Thoracic aorta (tissue), 2 donors: Measurements from ENCODE around the gene FPR2. TPM values are rescaled to one million over a fixed set of nuclear protein-coding genes. Genes with fewer than 3 reads are reported as not detected.
A peak's percentile ranks its signal among the peaks of the same experiment; 100 is the strongest.
"Not testable (repeated sequence)": the region's sequence is repeated elsewhere in the genome, so short reads cannot be mapped to it uniquely, and the experiment has no call there.

Experiments
- ATAC-seq: fragments of 150-250 bp; one replicate; pipeline ENCODE4 v1.8.0; 2017; ENCODE audit warnings: low read depth; ENCODE audit not compliant: insufficient number of reproducible peaks, low FRiP score
- DNase-seq: peaks from one replicate; pipeline ENCODE4 v3.0.0-alpha.2; 2020; ENCODE audit warnings: low spot score
- H3K27ac ChIP-seq, 2 donors: fragments of 200-600 bp; sonication (generic); 1 replicate in 1 of 2; 2 replicates in 1 of 2; pipeline ENCODE4 v1.5.1; 2016; ENCODE audit warnings: mild to moderate bottlenecking in 2 of 2, moderate library complexity in 2 of 2
- H3K27me3 ChIP-seq: fragments of 200-600 bp; sonication (generic); replicated peaks from 2 replicates; pipeline ENCODE4 v1.6.0; 2016; ENCODE audit warnings: mild to moderate bottlenecking; ENCODE audit not compliant: insufficient read depth
- H3K36me3 ChIP-seq: fragments of 200-600 bp; sonication (generic); one replicate; pipeline ENCODE4 v1.5.1; 2016
- H3K4me1 ChIP-seq, 2 donors: fragments of 200-600 bp; sonication (generic); 1 replicate in 1 of 2; 2 replicates in 1 of 2; pipeline versions ENCODE4 v1.5.1 to v1.6.0; 2016; ENCODE audit warnings: low read depth in 2 of 2, mild to moderate bottlenecking in 1 of 2; ENCODE audit not compliant: control insufficient read depth in 1 of 2
- H3K4me3 ChIP-seq: fragments of 200-600 bp; sonication (generic); 2 replicates; pipeline ENCODE4 v1.5.1; 2016; ENCODE audit warnings: mild to moderate bottlenecking
- H3K9me3 ChIP-seq: fragments of 200-600 bp; sonication (generic); 2 replicates; pipeline ENCODE4 v1.5.1; 2016
- total RNA-seq, 2 donors: library from RNA; depleted of rRNA; stranded (reverse); fragments of >200 nt; gene quantifications; one replicate each; pipeline versions ENCODE4 v1.1.0 to v1.2.3, GENCODE V29; 2016
- TF ChIP-seq, protein P1 (sequence below): fragments of 200-600 bp; sonication (generic); IDR thresholded peaks from one replicate; pipeline ENCODE4 v1.5.1; 2019; ENCODE audit warnings: antibody characterized with exemption

Gene FPR2
- total RNA-seq, 2 donors from 2014 or later = 2.2 to 5.9 TPM

DNA sequence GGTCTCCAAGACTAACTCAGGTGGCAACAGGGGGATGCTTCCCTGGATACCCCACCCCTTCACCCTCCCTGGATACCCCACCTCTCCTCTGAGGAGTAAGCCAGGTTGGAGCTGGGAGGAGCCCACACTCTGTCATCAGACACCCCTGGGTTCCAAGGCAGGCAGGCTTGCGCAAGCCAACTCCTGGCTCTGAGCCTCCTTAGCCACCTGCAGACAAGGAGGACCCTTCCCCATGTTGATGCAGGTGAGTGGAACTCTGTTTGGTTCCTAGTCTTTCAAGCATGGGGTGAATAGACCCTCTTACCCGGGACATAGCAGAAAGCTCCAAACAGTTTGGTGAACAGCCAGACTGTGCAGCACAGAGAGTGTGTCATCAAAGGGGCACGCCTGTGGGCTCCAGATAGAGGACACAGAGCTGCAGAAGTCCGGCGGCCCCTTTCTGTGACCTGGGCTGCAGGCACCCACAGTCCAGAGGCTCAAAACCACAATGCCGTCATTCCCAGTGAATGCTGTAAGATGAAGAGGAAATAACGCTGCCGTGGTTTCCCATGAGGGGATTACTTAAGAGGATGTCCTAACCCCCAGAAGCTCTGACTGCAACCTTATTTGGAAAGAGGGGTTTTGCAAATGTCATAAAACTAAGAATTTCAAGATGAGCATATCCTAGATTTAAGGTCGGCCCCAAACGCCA is 25.1 kb upstream of the FPR2 start:
- H3K27ac ChIP-seq = no peak overlapping the region
- H3K27me3 ChIP-seq = no peaks in the 10 kb centered on the region
- H3K4me3 ChIP-seq = no peak overlapping the region
- TF ChIP-seq, protein P1, sequence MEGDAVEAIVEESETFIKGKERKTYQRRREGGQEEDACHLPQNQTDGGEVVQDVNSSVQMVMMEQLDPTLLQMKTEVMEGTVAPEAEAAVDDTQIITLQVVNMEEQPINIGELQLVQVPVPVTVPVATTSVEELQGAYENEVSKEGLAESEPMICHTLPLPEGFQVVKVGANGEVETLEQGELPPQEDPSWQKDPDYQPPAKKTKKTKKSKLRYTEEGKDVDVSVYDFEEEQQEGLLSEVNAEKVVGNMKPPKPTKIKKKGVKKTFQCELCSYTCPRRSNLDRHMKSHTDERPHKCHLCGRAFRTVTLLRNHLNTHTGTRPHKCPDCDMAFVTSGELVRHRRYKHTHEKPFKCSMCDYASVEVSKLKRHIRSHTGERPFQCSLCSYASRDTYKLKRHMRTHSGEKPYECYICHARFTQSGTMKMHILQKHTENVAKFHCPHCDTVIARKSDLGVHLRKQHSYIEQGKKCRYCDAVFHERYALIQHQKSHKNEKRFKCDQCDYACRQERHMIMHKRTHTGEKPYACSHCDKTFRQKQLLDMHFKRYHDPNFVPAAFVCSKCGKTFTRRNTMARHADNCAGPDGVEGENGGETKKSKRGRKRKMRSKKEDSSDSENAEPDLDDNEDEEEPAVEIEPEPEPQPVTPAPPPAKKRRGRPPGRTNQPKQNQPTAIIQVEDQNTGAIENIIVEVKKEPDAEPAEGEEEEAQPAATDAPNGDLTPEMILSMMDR = no peak
- no peak for ATAC-seq
- H3K4me1 ChIP-seq = no peaks in the 10 kb centered on the region
- peak; percentile 41 for DNase-seq
- no peaks in the 10 kb centered on the region for H3K36me3 ChIP-seq
- H3K9me3 ChIP-seq = no peaks in the 10 kb centered on the region

DNA sequence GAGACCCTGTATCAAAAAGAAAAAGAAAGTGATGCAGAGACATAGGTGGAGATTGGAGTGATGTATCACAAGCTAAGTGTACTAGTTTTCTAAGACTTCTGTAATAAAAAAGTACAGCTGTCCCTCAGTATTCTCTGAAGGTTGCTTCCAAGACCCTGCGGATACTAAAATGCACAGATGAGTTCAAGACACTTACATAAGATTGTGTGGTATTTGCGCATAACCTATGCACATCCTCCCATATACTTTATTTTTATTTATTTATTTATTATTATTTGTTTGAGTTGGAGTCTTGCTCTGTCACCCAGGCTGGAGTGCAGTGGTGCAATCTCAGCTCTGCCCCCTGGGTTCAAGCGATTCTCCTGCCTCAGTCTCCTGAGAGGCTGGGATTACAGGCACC is 23.6 kb upstream of the FPR2 start:
- Histone ChIP-seq H3K4me1 (no peaks in the 10 kb centered on the region), H3K27me3 (no peaks in the 10 kb centered on the region), H3K9me3 (no peaks in the 10 kb centered on the region), H3K4me3 (no peak overlapping the region), H3K36me3 (no peaks in the 10 kb centered on the region), H3K27ac (no peak overlapping the region)
- TF ChIP-seq, protein P1 = no peak
- ATAC-seq = no peak
- no peak for DNase-seq

DNA sequence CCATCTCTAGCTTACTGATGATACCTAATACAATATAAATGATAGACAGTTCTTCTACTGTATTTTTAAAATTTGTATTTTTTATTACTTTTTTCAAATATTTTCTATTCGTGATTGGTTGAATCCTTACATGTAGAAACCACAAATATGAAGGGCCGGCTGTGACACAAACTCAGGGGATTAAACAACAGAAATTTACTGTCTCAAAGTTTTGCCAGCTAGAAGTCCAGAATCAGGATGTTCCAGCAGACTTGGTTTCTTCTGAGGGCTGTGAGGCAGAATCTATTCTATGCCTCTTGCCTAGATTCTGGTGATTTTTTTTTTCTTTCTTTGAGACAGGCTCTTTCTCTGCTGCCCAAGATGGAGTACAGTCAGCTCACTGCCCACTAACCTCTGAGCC is 23.1 kb upstream of the FPR2 start:
- Histone ChIP-seq H3K4me1 (no peaks in the 10 kb centered on the region), H3K27ac (no peak overlapping the region), H3K27me3 (no peaks in the 10 kb centered on the region), H3K36me3 (no peaks in the 10 kb centered on the region), H3K9me3 (no peaks in the 10 kb centered on the region), H3K4me3 (no peak overlapping the region)
- TF ChIP-seq, protein P1 = no peak
- DNase-seq = no peak
- no peak for ATAC-seq

DNA sequence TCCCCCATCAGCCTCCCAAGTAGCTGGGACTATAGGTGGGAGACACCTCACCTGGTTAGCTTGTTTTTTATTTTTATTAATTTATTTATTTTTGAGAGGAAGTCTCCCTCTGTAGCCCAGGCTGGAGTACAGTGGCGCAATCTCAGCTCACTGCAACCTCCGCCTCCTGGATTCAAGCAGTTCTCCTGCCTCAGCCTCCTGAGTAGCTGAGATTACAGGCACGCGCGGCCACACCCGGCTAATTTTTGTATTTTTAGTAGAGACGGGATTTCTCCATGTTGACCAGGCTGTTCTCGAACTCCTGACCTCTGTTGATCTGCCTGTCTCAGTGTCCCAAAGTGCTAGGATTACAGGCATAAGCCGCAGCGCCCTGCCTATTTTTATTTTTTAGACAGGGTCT is 22.5 kb upstream of the FPR2 start:
- H3K36me3 ChIP-seq, ATAC-seq, H3K4me3 ChIP-seq, H3K27ac ChIP-seq, H3K9me3 ChIP-seq, DNase-seq, H3K4me1 ChIP-seq, H3K27me3 ChIP-seq: not testable (repeated sequence)

DNA sequence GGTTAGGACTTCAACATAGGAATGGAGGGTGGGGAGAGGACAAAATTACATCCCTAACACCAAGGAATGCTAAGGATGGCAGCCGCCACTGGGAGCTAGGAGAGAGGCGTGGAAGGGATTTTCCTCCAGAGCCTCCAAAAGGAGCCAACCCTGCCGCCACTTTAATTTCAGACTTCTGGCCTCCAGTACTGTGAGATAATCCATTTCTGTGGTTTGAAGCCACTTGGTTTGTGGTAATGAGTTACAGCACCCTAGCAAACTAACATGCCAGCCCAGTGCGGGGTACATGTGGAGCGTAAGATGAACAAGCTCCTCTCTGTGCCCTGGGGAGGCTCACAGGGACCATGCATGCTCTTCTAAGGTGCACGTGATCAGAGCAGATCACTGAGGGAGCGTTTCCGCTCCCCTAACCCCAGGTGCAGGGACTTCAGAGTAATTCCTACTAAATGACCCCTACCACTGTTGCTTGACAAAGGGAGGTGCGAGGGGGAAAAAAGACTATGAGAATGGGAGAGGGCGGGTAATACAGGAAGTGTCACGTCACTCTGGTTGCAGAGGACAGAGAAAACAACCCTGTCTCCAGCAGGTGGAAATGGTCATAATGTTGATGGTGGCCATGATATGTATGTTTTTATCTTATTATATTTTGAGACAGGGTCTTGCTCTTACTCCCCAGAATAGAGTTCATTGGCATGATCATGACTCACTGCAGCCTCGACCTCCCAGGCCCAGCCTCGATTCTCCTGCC is 21.3 kb upstream of the FPR2 start:
- ATAC-seq (no peak), DNase-seq (no peak)
- Histone ChIP-seq H3K9me3 (no peaks in the 10 kb centered on the region), H3K4me1 (no peaks in the 10 kb centered on the region), H3K36me3 (no peaks in the 10 kb centered on the region), H3K4me3 (no peak overlapping the region), H3K27ac (no peak overlapping the region), H3K27me3 (no peaks in the 10 kb centered on the region)
- TF ChIP-seq, protein P1 = no peak
